ENCODE results near the gene ARMC12. TPM values are rescaled to one million over a fixed set of nuclear protein-coding genes. Genes with fewer than 3 reads are reported as not detected.

The ARMC12 gene, protein sequence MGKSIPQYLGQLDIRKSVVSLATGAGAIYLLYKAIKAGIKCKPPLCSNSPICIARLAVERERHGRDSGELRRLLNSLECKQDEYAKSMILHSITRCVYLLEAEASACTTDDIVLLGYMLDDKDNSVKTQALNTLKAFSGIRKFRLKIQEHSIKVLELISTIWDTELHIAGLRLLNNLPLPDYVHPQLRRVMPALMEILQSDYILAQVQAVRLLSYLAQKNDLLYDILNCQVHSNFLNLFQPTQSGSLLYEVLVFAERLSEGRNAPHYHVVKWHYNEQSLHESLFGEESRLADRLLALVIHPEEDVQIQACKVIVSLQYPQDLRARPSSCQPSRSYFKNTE
- 0.13 and 3.9 TPM in 2 replicates for total RNA-seq

DNA sequence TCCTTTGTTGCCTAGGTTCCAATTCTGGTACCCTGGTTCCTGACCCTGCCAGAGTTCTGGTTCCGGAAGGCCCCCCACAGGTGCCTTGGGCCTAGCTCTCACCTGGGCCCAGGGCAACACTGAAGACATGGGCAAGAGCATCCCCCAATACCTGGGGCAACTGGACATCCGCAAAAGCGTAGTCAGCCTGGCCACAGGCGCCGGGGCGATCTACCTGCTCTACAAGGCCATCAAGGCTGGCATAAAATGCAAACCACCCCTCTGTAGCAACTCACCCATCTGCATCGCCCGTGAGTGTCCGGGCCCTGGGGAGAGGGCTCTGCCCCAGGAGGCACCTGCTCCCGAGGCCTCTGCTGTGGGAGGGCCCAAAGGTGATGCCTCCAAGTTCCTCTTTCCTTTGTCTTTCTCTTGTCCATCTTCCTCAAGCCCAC lies at the start of gene ARMC12:
Gene ARMC12 (plus strand): TSS at position 51 of the 431 bp plus-strand sequence. CDS start 77 bp downstream, at position 128.

DNA sequence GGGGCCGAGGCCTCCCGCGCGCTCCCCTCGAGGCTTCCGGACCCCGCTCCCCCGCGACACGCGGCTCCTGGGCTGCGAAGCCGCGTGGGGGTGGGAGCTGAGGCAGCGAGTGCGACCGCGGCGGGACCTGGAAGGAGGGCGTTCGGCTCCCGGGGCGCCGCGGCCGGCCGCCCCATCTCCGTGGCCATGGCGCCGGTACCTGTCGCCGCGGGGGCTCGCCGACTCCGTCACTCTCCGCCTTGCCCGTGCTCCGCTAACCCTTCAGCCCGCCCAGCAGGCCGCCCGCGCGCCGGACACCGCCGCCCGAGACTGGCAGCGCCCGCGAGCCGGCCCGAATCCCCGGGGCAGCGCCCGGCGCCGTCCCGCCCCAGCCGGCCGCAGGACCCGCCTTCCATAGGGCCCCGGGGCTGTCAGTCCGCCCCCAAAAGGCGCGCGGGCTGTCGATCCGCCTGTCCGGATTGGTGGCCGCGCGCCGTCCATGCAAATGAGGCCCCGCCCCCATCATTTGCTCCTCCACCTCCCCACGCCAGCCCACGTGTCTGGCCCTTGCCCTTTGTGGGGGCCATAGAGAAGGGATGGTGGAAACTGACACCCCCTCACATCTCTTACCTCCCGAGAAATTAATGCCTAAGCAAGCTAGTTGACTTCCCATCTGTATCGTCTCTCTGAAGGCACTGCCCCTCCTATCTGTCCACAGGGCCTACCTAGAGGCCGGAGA lies 48.1 kb upstream of the ARMC12 start, which contains the start of gene FKBP5:
Gene FKBP5 (minus strand): TSS at position 311 of the 718 bp plus-strand sequence. CDS start 46,091 bp downstream, outside the sequence.

DNA sequence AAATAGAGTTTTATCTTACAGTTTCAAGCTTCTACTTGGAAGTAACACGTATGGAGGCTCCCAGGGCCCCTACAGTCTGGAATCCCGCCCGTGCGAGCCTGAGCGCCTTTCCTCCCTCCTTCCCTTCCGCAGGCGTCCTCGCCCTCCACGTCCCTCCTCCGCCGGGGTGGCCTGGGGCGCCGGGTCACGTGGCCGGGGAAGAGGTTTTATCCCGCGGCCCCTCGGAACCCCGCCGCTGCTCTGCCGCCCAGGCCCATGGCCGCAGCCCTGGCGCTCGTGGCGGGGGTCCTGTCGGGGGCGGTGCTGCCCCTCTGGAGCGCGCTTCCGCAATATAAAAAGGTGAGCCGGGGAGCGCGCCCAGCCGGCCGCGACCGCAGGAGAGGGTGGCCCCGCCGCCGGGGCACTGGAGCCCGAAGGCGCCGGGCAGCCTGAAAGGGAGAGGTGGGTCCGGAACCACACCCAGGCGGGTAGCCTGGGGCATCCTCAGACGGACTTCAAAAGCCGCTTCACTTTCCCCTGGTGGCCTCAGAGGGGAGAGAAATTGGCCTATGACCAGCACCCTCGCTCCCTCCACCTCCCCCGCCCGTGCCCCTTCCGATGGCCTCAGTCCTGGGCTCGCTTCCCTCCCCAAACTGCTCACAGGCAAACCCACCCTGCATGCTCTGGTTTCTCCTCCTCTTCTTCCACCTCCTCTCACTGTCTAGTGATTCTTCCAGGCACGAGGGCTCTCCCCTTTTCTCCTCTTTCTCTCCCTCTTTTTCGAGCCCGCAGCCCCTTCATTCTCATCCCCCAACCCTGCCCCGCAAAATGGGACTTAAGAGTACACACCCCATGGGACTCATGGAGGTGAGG lies 39.8 kb downstream of the ARMC12 start, which contains the start of gene CLPSL2:
Gene CLPSL2 (plus strand): TSS at position 235 of the 852 bp plus-strand sequence. CDS start 21 bp downstream, at position 256.

DNA sequence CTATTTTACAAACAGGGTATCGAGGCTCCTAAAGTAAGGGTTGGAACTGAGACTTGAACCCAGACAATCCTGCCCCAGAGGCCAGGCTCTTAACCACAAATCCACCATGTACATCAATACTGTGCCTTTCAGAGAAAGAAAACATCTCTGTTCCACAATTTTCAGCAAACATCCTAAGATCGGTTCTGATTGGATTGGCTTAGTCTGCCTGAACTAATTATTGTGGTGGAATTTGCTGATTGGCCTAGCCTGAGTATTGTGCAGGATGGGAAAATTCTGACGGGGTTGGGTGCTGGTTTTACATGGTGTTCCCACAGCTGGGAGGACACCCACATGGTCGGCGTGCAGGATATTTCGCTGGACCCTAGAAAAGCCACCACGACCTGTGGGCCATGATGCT lies 43.9 kb downstream of the ARMC12 start, which contains the start of gene CLPSL1:
Gene CLPSL1 (plus strand): TSS at position 301 of the 400 bp plus-strand sequence. CDS start 92 bp downstream, at position 393.

Other genes starting within 250 kb of the ARMC12 start
- 29.6 and 33.4 TPM in 2 replicates for gene TEAD3, start 240.0 kb upstream of the ARMC12 start, total RNA-seq
- gene TULP1, start 224.1 kb upstream of the ARMC12 start, total RNA-seq, result 0.24 TPM in 1 of 2 replicates, not detected in the other
- gene FKBP5, start 48.1 kb upstream of the ARMC12 start, total RNA-seq, result 94.8 and 143 TPM in 2 replicates
- gene CLPSL2, start 39.6 kb downstream of the ARMC12 start, total RNA-seq, result not detected in 2 replicates
- gene CLPSL1, start 44.0 kb downstream of the ARMC12 start, total RNA-seq, result not detected in 2 replicates
- not detected in 2 replicates for gene CLPS, start 60.3 kb downstream of the ARMC12 start, total RNA-seq
- gene LHFPL5, start 68.3 kb downstream of the ARMC12 start, total RNA-seq, result not detected in 2 replicates
- 51.3 and 57.2 TPM in 2 replicates for gene SRPK1, start 184.1 kb downstream of the ARMC12 start, total RNA-seq